ENCODE results near the gene SEC14L3.

- TF ChIP-seq POLR2A (IDR thresholded peaks at IDR 0.05) (no peak), CTCF (IDR thresholded peaks at IDR 0.05) (no peak), POLR2AphosphoS5 (IDR thresholded peaks at IDR 0.05; ENCODE audit: insufficient read depth in 1 of 2, low read depth in 1 of 2) (no peak)
Measured at GRCh38 chr22:30516273-30516672, 44.5 kb upstream of the SEC14L3 start.
